Measurements from ENCODE around the gene DOK1. TPM values are rescaled to one million over a fixed set of nuclear protein-coding genes. Genes with fewer than 3 reads are reported as not detected.

Gene DOK1
- total RNA-seq, 1 experiment from 2014 or later = 6.2 TPM

DNA sequence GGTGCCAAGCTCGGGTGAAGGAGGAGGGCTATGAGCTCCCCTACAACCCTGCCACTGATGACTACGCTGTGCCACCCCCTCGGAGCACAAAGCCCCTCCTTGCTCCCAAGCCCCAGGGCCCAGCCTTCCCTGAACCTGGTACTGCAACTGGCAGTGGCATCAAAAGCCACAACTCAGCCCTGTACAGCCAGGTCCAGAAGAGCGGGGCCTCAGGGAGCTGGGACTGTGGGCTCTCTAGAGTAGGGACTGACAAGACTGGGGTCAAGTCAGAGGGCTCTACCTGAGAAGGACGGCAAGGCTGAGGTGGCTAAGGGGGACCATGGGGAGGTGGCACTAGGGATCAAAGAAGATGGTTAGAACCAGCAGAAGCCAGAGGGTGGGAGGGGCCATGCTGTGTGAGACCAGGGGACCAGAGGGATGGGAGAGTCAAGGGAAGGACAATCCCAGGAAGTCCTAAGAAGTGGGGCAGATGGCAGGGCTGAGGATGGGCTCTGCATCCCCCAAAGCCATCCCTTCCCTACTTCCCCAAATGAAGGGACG, 2.4 kb downstream of the DOK1 start:
- intact Hi-C loops (cut with micrococcal nuclease; ENCODE audit: unreplicated experiment) (no loop called here), in situ Hi-C loops (cut with HindIII; ENCODE audit: low pct_unique_long_range_greater_than_20kb, low sequenced_read_pairs) (no loop called here)
- peaks cover 11% of the 10 kb centered on the region; the same call in 1 of the 2 replicates for H3K4me1 ChIP-seq (ENCODE audit: control insufficient read depth, insufficient read depth, low read length)
- H3K4me3 ChIP-seq (ENCODE audit: low read depth in 2 of 2, low read length in 2 of 2) = no peak overlapping the region
- ChIA-PET CTCF (no interaction called here), POLR2A (no interaction called here)
- no peak for ATAC-seq
- H3K9me3 ChIP-seq (ENCODE audit: control insufficient read depth, insufficient read depth, low read depth, low read length) = no peaks in the 10 kb centered on the region
- H3K27ac ChIP-seq (ENCODE audit: low read length) = no peak overlapping the region
- TF ChIP-seq, protein P1, sequence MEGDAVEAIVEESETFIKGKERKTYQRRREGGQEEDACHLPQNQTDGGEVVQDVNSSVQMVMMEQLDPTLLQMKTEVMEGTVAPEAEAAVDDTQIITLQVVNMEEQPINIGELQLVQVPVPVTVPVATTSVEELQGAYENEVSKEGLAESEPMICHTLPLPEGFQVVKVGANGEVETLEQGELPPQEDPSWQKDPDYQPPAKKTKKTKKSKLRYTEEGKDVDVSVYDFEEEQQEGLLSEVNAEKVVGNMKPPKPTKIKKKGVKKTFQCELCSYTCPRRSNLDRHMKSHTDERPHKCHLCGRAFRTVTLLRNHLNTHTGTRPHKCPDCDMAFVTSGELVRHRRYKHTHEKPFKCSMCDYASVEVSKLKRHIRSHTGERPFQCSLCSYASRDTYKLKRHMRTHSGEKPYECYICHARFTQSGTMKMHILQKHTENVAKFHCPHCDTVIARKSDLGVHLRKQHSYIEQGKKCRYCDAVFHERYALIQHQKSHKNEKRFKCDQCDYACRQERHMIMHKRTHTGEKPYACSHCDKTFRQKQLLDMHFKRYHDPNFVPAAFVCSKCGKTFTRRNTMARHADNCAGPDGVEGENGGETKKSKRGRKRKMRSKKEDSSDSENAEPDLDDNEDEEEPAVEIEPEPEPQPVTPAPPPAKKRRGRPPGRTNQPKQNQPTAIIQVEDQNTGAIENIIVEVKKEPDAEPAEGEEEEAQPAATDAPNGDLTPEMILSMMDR (IDR thresholded peaks at IDR 0.05) = no peak
- TF ChIP-seq POLR2AphosphoS5 (IDR thresholded peaks at IDR 0.05; ENCODE audit: low read depth, low read length) = no peak
- TF ChIP-seq SIN3A (IDR thresholded peaks at IDR 0.05; ENCODE audit: borderline replicate concordance, insufficient read depth, low read depth, low read length) = no peak
- TF ChIP-seq REST (IDR thresholded peaks at IDR 0.05; ENCODE audit: insufficient read depth in 1 of 2, low read depth in 2 of 2, low read length in 1 of 2) = no peak
- no peak for TF ChIP-seq TCF7L2 (IDR thresholded peaks at IDR 0.05; ENCODE audit: low read depth, low read length)
- no peaks in the 10 kb centered on the region for H3K36me3 ChIP-seq (ENCODE audit: control insufficient read depth, insufficient read depth, low read length)
- H3K27me3 ChIP-seq (ENCODE audit: control insufficient read depth, insufficient read depth, low read length) = no peaks in the 10 kb centered on the region
- no peak for DNase-seq (ENCODE audit: low read depth, low spot score)
- no TSS peak for BruUV-seq (replicated peaks)

GRCh38 chr2:74558284-74559230, 4.0 kb downstream of the DOK1 start:
- Histone ChIP-seq H3K27me3 (ENCODE audit: control insufficient read depth, insufficient read depth, low read length) (no peaks in the 10 kb centered on the region), H3K9me3 (ENCODE audit: control insufficient read depth, insufficient read depth, low read depth, low read length) (no peaks in the 10 kb centered on the region), H3K27ac (ENCODE audit: low read length) (no peak overlapping the region), H3K36me3 (ENCODE audit: control insufficient read depth, insufficient read depth, low read length) (no peaks in the 10 kb centered on the region), H3K4me3 (ENCODE audit: low read depth in 2 of 2, low read length in 2 of 2) (no peak overlapping the region), H3K4me1 (ENCODE audit: control insufficient read depth, insufficient read depth, low read length) (peaks cover 3% of the 10 kb centered on the region; the same call in 1 of the 2 replicates)
- no TSS peak for BruUV-seq (replicated peaks)
- DNase-seq (ENCODE audit: low read depth, low spot score) = no peak
- CTCF ChIA-PET = interaction anchor here (0.6 kb wide), 1 partner anchor 132 kb away, joined by 5 read pairs; no protein-coding TSS in a partner anchor
- TF ChIP-seq, protein P1 (IDR thresholded peaks at IDR 0.05) = no peak
- no peak for TF ChIP-seq TCF7L2 (IDR thresholded peaks at IDR 0.05; ENCODE audit: low read depth, low read length)
- TF ChIP-seq SIN3A (IDR thresholded peaks at IDR 0.05; ENCODE audit: borderline replicate concordance, insufficient read depth, low read depth, low read length) = no peak
- POLR2A ChIA-PET = no interaction called here
- no peak for ATAC-seq
- intact Hi-C loops (cut with micrococcal nuclease; ENCODE audit: unreplicated experiment) (no loop called here), in situ Hi-C loops (cut with HindIII; ENCODE audit: low pct_unique_long_range_greater_than_20kb, low sequenced_read_pairs) (no loop called here)

Measured in Panc1 (cell line).